GM23338 (cell line): ENCODE measurements around the gene SOWAHA. TPM values are rescaled to one million over a fixed set of nuclear protein-coding genes. Genes with fewer than 3 reads are reported as not detected.

Source experiments
- ATAC-seq: fragments of 200-7000 bp; cut with Tn5 transposase; 3 replicates; pipeline ENCODE4 v1.9.1; 2020
- DNase-seq: peaks from one replicate; pipeline ENCODE4 v3.0.0-alpha.2; 2015; ENCODE audit warnings: low spot score
- H2AFZ ChIP-seq: fragments of 200-600 bp; sonication (generic); 2 replicates; pipeline ENCODE4 v1.8.0; 2016; ENCODE audit warnings: antibody characterized with exemption, mild to moderate bottlenecking, moderate library complexity
- H3F3A ChIP-seq: fragments of 200-600 bp; sonication (generic); replicated peaks from 2 replicates; pipeline ENCODE4 v1.8.0; 2017; ENCODE audit warnings: antibody characterized with exemption, mixed run types, low read depth
- H3K27ac ChIP-seq: fragments of 200-600 bp; sonication (generic); 2 replicates; pipeline ENCODE4 v1.6.1; 2016; ENCODE audit warnings: low read depth
- H3K27me3 ChIP-seq: fragments of 200-600 bp; sonication (generic); 2 replicates; pipeline ENCODE4 v1.8.0; 2016; ENCODE audit warnings: mild to moderate bottlenecking, mixed run types, moderate library complexity; ENCODE audit not compliant: insufficient read depth
- H3K36me3 ChIP-seq: fragments of 200-600 bp; sonication (generic); 2 replicates; pipeline ENCODE4 v1.8.0; 2016; ENCODE audit warnings: mild to moderate bottlenecking; ENCODE audit not compliant: insufficient read depth
- H3K4me1 ChIP-seq: fragments of 200-600 bp; sonication (generic); 2 replicates; pipeline ENCODE4 v1.8.0; 2016; ENCODE audit warnings: mild to moderate bottlenecking, moderate library complexity; ENCODE audit not compliant: insufficient read depth
- H3K4me2 ChIP-seq: fragments of 200-600 bp; sonication (generic); 2 replicates; pipeline ENCODE4 v1.7.1; 2017; ENCODE audit warnings: mixed run types
- H3K4me3 ChIP-seq: fragments of 200-600 bp; sonication (generic); 2 replicates; pipeline ENCODE4 v1.6.1; 2016; ENCODE audit warnings: mixed run types
- H3K79me2 ChIP-seq: fragments of 200-600 bp; sonication (generic); replicated peaks from 2 replicates; pipeline ENCODE4 v1.8.0; 2017; ENCODE audit warnings: mild to moderate bottlenecking; ENCODE audit not compliant: insufficient read depth
- H3K9me2 ChIP-seq: fragments of 200-600 bp; sonication (generic); 2 replicates; pipeline ENCODE4 v1.8.0; 2017; ENCODE audit not compliant: insufficient read depth
- H4K20me1 ChIP-seq: fragments of 200-600 bp; sonication (generic); replicated peaks from 2 replicates; pipeline ENCODE4 v1.8.0; 2017; ENCODE audit warnings: mild to moderate bottlenecking; ENCODE audit not compliant: insufficient read depth
- H3K27ac Mint-ChIP-seq: 2 replicates; pipeline ENCODE4 v1.8.0; 2020; ENCODE audit warnings: inconsistent platforms, mild to moderate bottlenecking, moderate library complexity, mixed read lengths
- H3K27me3 Mint-ChIP-seq: 3 replicates; pipeline ENCODE4 v1.8.0; 2022; ENCODE audit warnings: low read depth, mild to moderate bottlenecking, moderate library complexity, mixed read lengths, inconsistent platforms; ENCODE audit not compliant: insufficient read depth, poor library complexity
- H3K36me3 Mint-ChIP-seq: 3 replicates; pipeline ENCODE4 v1.8.0; 2021; ENCODE audit warnings: low read depth, mild to moderate bottlenecking, inconsistent platforms, moderate library complexity, mixed read lengths
- H3K4me1 Mint-ChIP-seq: 3 replicates; pipeline ENCODE4 v1.8.0; 2020; ENCODE audit warnings: mild to moderate bottlenecking, inconsistent platforms, mixed read lengths
- H3K4me3 Mint-ChIP-seq: 3 replicates; pipeline ENCODE4 v1.8.0; 2021; ENCODE audit warnings: moderate library complexity, mild to moderate bottlenecking, inconsistent platforms, mixed read lengths
- H3K9me3 Mint-ChIP-seq: 3 replicates; pipeline ENCODE4 v1.8.0; 2020; ENCODE audit warnings: moderate library complexity, mild to moderate bottlenecking, inconsistent platforms, mixed read lengths
- CREB1 ChIP-seq: fragments of 250-450 bp; sonication (Bioruptor Pico); IDR thresholded peaks from 2 replicates; pipeline ENCODE4 v1.5.0; 2020; ENCODE audit warnings: low read depth, mild to moderate bottlenecking, moderate library complexity
- EZH2 ChIP-seq: fragments of 200-600 bp; sonication (generic); IDR thresholded peaks from one replicate; pipeline ENCODE4 v1.8.0; 2017; ENCODE audit warnings: antibody characterized with exemption, mild to moderate bottlenecking, low read depth; ENCODE audit not compliant: unreplicated experiment
- EZH2phosphoT487 ChIP-seq: fragments of 200-600 bp; sonication (generic); IDR thresholded peaks from one replicate; pipeline ENCODE4 v1.8.1; 2018; ENCODE audit warnings: antibody characterized with exemption; ENCODE audit not compliant: unreplicated experiment
- JUNB ChIP-seq: IDR thresholded peaks from one replicate; pipeline ENCODE4 v1.6.1; 2016; ENCODE audit warnings: antibody characterized with exemption; ENCODE audit not compliant: unreplicated experiment
- REST ChIP-seq: IDR thresholded peaks from one replicate; pipeline ENCODE4 v1.6.1; 2018; ENCODE audit warnings: antibody characterized with exemption; ENCODE audit not compliant: unreplicated experiment
- STAT1 ChIP-seq: IDR thresholded peaks from one replicate; pipeline ENCODE4 v1.6.1; 2016; ENCODE audit warnings: antibody characterized with exemption; ENCODE audit not compliant: unreplicated experiment
- ZNF114 ChIP-seq: fragments of 250-450 bp; sonication (Bioruptor Pico); IDR thresholded peaks from 2 replicates; pipeline ENCODE4 v1.5.0; 2020; ENCODE audit warnings: mild to moderate bottlenecking, moderate library complexity
- ZNF331 ChIP-seq: fragments of 250-450 bp; sonication (Bioruptor Pico); IDR thresholded peaks from 2 replicates; pipeline ENCODE4 v1.5.0; 2020; ENCODE audit warnings: low read depth, mild to moderate bottlenecking, moderate library complexity
- ZNF462 ChIP-seq: fragments of 250-450 bp; sonication (Bioruptor Pico); IDR thresholded peaks from 2 replicates; pipeline ENCODE4 v1.5.0; 2020; ENCODE audit warnings: mild to moderate bottlenecking, moderate library complexity
- polyA plus RNA-seq: library from polyadenylated mRNA; unstranded; fragments of >200 nt; fragmentation: Nextera tagmentation; extraction: Ambion mirVana; gene quantifications from 2 replicates; pipeline ENCODE4 v1.2.1, GENCODE V29; 2016
- total RNA-seq: library from RNA; depleted of rRNA; stranded (reverse); fragments of >200 nt; shearing (Covaris generic); gene quantifications from 2 replicates; pipeline ENCODE4 v1.2.3, GENCODE V29; 2014
- TF ChIP-seq, protein P1 (sequence below), 2 experiments: fragments of 200-600 bp in 1 of 2; sonication (generic) in 1 of 2; conservative IDR thresholded peaks; 2 replicates each; pipeline versions ENCODE4 v1.5.1 to v1.6.1; 2016 to 2017; ENCODE audit warnings: antibody characterized with exemption in 2 of 2, low read depth in 2 of 2, mild to moderate bottlenecking in 2 of 2, moderate library complexity in 1 of 2

The SOWAHA gene
- total and polyA plus RNA-seq, 2 experiments from 2014 or later, result 0.18 to 0.52 TPM

DNA sequence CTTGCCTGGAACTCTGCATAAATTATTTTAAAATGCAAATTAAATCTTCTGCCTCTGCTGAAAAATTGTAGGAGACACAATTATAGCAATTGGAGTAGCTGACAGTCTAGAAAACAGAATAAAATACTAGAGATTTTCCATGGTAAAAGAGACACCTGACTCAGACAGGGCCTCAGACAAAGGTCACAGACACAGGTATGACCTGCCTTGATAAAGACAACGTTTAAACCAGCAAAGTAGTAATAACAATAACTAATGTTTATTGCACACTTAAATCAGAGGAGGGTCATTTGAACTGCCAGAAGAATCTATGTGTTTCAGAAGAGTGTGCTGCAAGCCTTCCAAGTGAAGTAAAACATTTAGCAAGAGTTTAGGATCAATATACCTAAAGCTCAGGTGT is 3.9 kb downstream of the SOWAHA start:
- no peak overlapping the region for H3K27ac ChIP-seq
- H3K4me3 Mint-ChIP-seq, result no peak overlapping the region
- H3K4me3 ChIP-seq, result no peak overlapping the region
- H2AFZ ChIP-seq, result no peak overlapping the region
- peaks cover 3% of the 10 kb centered on the region; the same call in 1 of the 3 replicates for H3K36me3 Mint-ChIP-seq
- H3K27me3 Mint-ChIP-seq, result peaks cover 40% of the 10 kb centered on the region
- H3K9me3 Mint-ChIP-seq, result peaks cover 3% of the 10 kb centered on the region; the same call in 1 of the 3 replicates
- H3K36me3 ChIP-seq, result no peaks in the 10 kb centered on the region
- H3K4me1 ChIP-seq, result peaks cover 17% of the 10 kb centered on the region; the same call in 1 of the 2 replicates
- ATAC-seq, result no peak
- DNase-seq, result no peak
- H3K79me2 ChIP-seq, result no peaks in the 10 kb centered on the region
- TF ChIP-seq EZH2phosphoT487, result no peak
- TF ChIP-seq, protein P1, sequence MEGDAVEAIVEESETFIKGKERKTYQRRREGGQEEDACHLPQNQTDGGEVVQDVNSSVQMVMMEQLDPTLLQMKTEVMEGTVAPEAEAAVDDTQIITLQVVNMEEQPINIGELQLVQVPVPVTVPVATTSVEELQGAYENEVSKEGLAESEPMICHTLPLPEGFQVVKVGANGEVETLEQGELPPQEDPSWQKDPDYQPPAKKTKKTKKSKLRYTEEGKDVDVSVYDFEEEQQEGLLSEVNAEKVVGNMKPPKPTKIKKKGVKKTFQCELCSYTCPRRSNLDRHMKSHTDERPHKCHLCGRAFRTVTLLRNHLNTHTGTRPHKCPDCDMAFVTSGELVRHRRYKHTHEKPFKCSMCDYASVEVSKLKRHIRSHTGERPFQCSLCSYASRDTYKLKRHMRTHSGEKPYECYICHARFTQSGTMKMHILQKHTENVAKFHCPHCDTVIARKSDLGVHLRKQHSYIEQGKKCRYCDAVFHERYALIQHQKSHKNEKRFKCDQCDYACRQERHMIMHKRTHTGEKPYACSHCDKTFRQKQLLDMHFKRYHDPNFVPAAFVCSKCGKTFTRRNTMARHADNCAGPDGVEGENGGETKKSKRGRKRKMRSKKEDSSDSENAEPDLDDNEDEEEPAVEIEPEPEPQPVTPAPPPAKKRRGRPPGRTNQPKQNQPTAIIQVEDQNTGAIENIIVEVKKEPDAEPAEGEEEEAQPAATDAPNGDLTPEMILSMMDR (conservative IDR thresholded peaks at IDR 0.05; ENCODE audit: low read depth in 2 of 2), result no peak
- TF ChIP-seq REST, result no peak
- TF ChIP-seq JUNB, result no peak
- TF ChIP-seq ZNF331 (CRISPR knock-in tag), result no peak
- no peak for TF ChIP-seq EZH2
- no peak for TF ChIP-seq ZNF114 (CRISPR knock-in tag)
- TF ChIP-seq CREB1, result no peak
- no peak for TF ChIP-seq ZNF462
- no peak for TF ChIP-seq STAT1
- peaks cover 18% of the 10 kb centered on the region for H3K4me1 Mint-ChIP-seq
- H3F3A ChIP-seq, result 0 out of 2 replicates have a peak, but pooled peaks cover 4% of the 10 kb centered on the region
- H3K9me2 ChIP-seq, result no peaks in the 10 kb centered on the region
- H3K27ac Mint-ChIP-seq, result no peak overlapping the region
- peaks cover 82% of the 10 kb centered on the region for H3K27me3 ChIP-seq
- H3K4me2 ChIP-seq, result no peak overlapping the region
- peaks cover 6% of the 10 kb centered on the region for H4K20me1 ChIP-seq
